Dermis microvascular lymphatic vessel endothelial cell (primary cell): ENCODE results near the gene PHLPP1. TPM values are rescaled to one million over a fixed set of nuclear protein-coding genes. Genes with fewer than 3 reads are reported as not detected.

Experiments used
- DNase-seq, 2 donors: peaks; one replicate each; pipeline versions ENCODE4 v3.0.0 to v3.0.0-alpha.2; 2010; ENCODE audit warnings: low read depth in 2 of 2
- total RNA-seq: library from RNA; depleted of rRNA; stranded (reverse); fragments of >200 nt; gene quantifications from 2 replicates; pipeline ENCODE4 v1.2.1, GENCODE V29; 2014

The PHLPP1 gene
- total RNA-seq, 1 donor from 2014 or later: 4.4 TPM

- DNase-seq: peak in 1 of 2 donors; percentile 19
Measured at GRCh38 chr18:62976227-62976626, 260.9 kb downstream of the PHLPP1 start.

GRCh38 chr18:62977512-62977911, 262.2 kb downstream of the PHLPP1 start:
- peak in 1 of 2 donors; percentile 17 for DNase-seq

DNA sequence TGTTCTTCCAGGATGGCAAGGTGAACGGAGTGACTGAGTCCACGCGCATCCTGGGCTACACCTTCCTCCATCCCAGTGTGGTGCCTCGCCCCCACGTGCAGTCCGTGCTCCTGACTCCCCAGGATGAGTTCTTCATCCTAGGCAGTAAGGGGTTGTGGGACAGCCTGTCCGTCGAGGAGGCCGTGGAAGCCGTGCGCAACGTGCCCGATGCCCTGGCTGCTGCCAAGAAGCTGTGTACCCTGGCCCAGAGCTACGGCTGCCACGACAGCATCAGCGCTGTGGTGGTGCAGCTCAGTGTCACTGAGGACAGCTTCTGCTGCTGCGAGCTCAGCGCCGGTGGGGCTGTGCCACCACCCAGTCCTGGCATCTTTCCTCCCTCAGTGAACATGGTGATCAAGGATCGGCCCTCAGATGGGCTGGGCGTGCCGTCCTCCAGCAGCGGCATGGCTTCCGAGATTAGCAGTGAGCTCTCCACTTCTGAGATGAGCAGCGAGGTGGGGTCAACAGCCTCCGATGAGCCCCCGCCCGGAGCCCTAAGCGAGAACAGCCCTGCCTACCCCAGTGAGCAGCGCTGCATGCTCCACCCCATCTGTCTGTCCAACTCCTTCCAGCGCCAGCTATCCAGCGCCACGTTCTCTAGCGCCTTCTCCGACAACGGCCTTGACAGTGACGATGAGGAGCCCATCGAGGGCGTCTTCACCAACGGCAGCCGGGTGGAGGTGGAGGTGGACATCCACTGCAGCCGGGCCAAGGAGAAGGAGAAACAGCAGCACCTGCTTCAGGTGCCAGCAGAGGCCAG, 263.1 kb downstream of the PHLPP1 start:
- no peak for DNase-seq

- DNase-seq: no peak
Measured at GRCh38 chr18:62979176-62979575, 263.8 kb downstream of the PHLPP1 start.

- no peak for DNase-seq
Measured at GRCh38 chr18:62979900-62980299, 264.6 kb downstream of the PHLPP1 start.

- DNase-seq: no peak
Measured at GRCh38 chr18:62981566-62981965, 266.2 kb downstream of the PHLPP1 start.

DNA sequence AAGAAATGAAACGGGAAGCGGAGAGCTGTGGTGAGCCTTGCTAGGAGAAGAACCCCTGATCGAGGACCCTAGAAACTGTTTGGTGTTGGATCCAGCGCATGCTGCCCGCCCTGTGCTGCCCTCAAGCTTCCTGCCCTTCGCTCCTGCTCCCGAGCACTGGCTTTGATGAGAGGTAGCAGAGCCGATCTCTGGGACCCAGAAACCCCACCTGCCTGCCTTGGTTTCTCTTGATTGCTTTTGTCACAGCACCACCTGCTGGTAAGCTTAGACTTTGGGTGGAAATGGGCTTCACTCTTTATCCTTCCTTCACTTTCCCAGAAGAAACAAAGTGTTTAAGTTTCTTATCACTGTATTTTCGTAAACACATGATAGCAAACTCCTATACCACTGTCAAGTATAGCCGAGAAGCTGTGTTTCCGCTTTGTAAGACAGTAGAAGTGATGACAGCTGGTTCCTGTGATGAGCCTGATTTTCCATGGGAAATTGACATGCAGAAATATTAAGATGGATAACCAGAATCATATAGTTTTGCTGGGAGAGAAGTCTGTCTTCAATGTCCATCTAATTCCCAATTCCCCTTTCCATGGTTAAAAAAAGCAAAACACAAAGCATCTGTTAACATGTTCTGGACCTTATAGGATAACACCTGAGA, 267.4 kb downstream of the PHLPP1 start:
- DNase-seq: peak; percentile 43 to 72

DNA sequence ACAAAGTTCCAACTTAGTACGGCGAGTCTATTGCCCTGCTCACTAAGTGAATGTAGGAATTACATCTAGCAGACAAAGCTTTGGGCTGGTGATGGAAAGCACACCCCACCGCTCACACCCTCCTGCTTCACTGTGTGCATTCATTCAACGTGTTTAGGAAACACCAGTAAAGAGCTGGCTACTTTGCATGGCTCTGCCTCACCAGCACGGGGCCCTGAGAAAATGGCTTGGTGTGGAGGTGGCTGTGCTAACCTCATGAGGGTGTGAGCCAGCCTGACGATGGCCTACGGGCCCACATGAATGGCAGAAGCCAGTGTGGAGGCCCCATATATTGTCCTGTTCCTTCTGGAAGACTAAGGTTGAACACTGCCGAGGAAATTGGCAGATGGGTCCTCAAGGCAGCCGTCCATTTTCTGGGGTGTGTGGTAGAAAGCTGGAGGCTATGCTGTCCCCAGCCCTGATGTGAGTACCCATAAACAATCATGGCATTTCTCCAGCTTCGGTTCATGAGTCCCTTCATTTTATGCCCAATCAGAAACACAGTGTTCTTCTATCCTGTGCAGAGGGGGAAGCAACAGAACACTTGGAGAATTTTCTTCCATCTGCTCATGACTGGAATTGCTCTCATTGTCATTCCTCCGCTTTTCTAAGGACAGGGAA, 269.4 kb downstream of the PHLPP1 start:
- no peak for DNase-seq

GRCh38 chr18:62986490-62986889, 271.1 kb downstream of the PHLPP1 start:
- no peak for DNase-seq

DNA sequence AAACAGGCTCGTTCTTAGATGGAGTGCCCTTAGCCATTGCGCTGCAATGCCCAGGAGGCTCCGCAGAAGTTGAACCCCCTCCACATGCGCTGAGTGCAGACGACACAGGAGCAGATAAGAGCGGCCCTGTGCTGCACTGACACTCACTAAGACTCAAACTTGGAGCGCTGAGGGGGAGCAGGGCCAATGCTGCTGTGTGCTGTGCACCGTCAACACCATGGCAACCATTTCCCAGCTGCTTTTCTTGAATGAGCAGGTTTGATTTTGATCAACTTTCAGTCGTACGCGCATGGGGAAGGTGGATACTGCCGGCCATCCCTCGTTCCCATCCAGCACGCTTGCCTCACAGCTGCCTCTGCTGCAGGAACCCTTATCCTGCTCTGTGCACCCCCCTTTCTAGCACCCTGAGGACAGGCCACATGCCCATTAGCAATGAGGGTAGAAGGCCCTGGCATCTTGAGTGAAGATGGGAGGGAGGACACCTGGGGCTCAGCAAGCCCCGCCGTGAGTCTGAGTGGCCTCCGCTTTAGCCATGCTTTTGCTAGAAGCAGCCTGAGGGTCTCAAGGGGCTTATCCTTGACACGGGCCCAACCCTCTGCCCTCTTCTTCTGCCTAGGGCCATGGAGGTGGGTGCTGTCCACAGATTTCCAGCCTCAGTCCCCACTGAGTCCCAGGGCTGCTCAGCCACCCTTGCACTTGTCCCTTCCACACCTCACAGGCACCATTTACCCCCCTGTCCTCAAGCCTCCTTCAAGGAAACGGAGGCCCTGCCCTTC, 271.9 kb downstream of the PHLPP1 start:
- DNase-seq: no peak

DNA sequence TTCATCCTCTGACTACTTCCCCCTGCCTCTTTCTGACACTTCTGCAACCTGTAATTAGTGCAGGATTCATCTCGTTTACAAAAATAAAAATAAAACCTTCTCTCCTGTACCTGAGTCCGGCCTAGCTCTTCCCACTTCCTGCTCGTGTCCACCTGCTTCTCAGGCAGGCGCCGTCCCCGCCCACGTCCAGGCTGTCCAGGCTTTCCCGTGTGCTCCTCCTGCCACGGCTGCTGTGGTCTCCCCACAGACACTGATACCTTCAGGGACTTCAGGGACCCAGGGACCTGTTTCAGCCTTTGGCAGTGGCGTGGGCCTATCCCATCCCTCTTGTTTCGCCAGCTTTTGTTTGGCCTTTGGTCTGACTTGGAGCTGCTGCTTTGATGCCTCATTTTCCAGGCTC, 272.5 kb downstream of the PHLPP1 start:
- DNase-seq: no peak

- no peak for DNase-seq
Measured at GRCh38 chr18:62988471-62988870, 273.1 kb downstream of the PHLPP1 start.

GRCh38 chr18:62989195-62989594, 273.9 kb downstream of the PHLPP1 start:
- no peak for DNase-seq

DNA sequence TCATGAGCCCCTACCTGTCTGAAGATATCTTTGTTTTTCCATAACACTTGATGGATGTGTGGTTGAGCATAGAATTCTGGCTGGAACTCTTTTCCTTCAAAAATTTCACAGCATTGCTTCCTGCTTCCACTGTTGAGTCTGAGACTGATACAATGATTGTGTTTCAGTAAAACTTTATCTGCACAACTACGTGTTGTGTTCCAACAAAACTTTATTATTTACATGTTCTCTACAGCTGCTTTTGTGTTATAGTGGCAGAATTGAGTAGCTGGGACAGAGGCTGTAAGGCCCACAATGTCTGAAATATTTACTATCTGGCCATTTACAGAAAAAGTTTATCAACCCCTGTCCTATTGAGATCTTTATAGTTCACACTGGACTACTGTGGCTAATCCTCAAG, 275.3 kb downstream of the PHLPP1 start:
- no peak for DNase-seq

DNA sequence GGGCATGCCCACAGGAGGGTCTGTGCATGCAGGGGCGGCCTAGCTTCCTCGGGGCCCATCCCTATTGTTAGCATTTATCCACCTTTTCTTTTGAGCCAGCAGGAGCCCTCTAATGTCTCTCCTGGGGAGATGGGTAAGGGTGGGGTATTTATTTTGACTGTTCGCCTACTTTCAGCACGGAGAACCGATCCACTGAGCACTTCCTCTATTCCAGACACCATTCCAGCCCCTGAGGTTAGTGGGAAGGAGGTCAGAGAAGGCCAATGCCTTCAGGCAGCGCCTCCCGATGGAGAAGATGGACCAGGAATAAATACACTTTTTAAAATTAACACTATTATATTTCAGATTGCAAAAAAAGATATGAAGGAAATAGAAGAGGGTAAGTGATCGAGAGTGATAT, 276.0 kb downstream of the PHLPP1 start:
- DNase-seq: no peak

GRCh38 chr18:62991959-62992358, 276.6 kb downstream of the PHLPP1 start:
- no peak for DNase-seq

DNA sequence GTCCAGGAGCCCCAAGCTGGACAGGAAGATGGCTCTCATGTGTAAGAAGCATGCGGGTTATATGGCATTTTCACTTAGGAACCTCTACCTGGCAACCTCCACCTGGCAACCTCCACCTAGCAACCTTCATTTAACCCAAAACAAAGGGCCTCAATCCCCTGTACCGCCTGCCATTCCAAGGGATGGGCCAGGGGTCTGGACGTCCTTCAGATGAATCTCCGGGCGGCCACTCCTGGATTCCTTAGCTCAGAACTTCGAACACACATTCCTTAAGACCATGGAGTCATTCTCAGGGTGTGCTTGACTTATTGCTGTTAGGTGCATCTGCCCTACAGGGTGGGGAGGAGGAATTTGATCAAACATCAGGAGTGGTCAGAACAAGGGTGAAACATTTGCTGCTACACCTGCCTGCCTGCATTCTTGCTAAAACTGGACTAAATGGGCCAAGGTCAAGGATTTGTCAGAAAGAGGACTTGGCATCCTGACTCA, 277.6 kb downstream of the PHLPP1 start:
- DNase-seq: no peak

DNA sequence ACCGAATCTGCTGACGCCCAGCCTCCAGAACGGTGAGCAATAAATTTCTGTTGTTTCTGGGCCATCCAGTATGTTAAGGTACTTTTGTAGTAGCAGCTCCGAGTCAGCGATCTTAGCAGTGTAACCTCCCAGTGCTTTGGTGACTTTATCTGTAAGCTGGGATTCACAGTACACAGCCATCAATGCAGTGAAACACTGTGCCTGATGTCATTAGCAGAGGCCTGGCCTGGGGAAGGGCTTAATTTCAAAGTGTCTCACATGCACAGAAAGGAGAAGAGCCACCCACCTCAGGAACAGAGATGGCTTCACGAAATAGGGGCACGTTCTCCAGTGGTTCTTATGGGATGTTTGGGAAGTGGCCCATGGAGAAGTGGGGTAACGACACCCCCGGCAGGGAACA, 281.2 kb downstream of the PHLPP1 start:
- no peak for DNase-seq

GRCh38 chr18:62997076-62997475, 281.7 kb downstream of the PHLPP1 start:
- no peak for DNase-seq

DNA sequence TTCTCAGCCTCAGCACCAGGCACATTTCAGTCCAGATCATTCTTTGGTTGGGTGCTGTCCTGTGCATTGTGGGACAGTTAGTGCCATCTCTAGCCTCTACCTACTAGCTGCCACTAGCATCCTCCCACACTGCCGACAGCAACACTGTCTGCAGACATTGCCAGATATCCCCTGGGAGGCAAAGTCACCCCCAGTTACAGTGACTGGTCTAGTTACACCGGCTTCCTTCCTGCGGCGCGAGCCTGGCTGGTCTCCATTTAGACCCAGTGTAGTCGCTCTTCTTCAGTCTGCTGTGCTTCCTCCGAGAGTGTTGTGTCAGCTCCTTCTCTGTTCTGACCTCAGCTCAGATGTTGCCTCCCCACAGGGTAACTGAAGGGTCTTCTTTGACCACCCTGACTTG, 283.1 kb downstream of the PHLPP1 start:
- no peak for DNase-seq

GRCh38 chr18:62999392-62999791, 284.1 kb downstream of the PHLPP1 start:
- peak; percentile 26 to 92 for DNase-seq

GRCh38 chr18:62999921-63000320, 284.6 kb downstream of the PHLPP1 start:
- peak in 1 of 2 donors; percentile 28 for DNase-seq
